DND-41 (cell line): Measurements from ENCODE around the gene SYNCRIP.

Experiments used
- ATAC-seq: fragments of 200-7000 bp; cut with Tn5 transposase; 3 replicates; pipeline ENCODE4 v1.9.1; 2021; ENCODE audit warnings: low read depth; ENCODE audit not compliant: insufficient read depth
- DNase-seq: peaks from one replicate; pipeline ENCODE4 v3.0.0-alpha.2; 2020
- H2AFZ ChIP-seq: 2 replicates; pipeline ENCODE4 v1.6.0; 2012; ENCODE audit warnings: low read depth, low read length
- H3K27ac ChIP-seq: 2 replicates; pipeline ENCODE4 v1.5.1; 2012; ENCODE audit warnings: low read length, inconsistent platforms
- H3K27me3 ChIP-seq: fragments of 200-600 bp; sonication (generic); 2 replicates; pipeline ENCODE4 v1.6.0; 2012; ENCODE audit warnings: low read length, mild to moderate bottlenecking, inconsistent platforms; ENCODE audit not compliant: insufficient read depth, poor library complexity
- H3K36me3 ChIP-seq: 2 replicates; pipeline ENCODE4 v1.5.1; 2012; ENCODE audit warnings: low read length, inconsistent platforms; ENCODE audit not compliant: insufficient read depth
- H3K4me1 ChIP-seq: 2 replicates; pipeline ENCODE4 v1.5.1; 2012; ENCODE audit warnings: mild to moderate bottlenecking, low read length; ENCODE audit not compliant: insufficient read depth
- H3K4me2 ChIP-seq: 2 replicates; pipeline ENCODE4 v1.6.0; 2012; ENCODE audit warnings: mild to moderate bottlenecking, moderate library complexity, low read length, inconsistent platforms; ENCODE audit not compliant: insufficient read depth
- H3K4me3 ChIP-seq, 2 experiments: fragments of 200-600 bp in 1 of 2; shearing (Covaris generic) in 1 of 2; 2 replicates each; pipeline ENCODE4 v1.5.1; 2012 to 2016; ENCODE audit warnings: inconsistent platforms in 2 of 2, low read length in 2 of 2, mild to moderate bottlenecking in 2 of 2, low read depth in 1 of 2, moderate library complexity in 1 of 2
- H3K79me2 ChIP-seq: 2 replicates; pipeline ENCODE4 v1.6.0; 2012; ENCODE audit warnings: low read length, inconsistent platforms; ENCODE audit not compliant: insufficient read depth
- H3K9ac ChIP-seq: 2 replicates; pipeline ENCODE4 v1.6.0; 2012; ENCODE audit warnings: low read depth, mild to moderate bottlenecking, inconsistent platforms, low read length, moderate library complexity
- H3K9me3 ChIP-seq: 2 replicates; pipeline ENCODE4 v1.5.1; 2012; ENCODE audit warnings: low read length, moderate library complexity, mild to moderate bottlenecking, inconsistent platforms; ENCODE audit not compliant: insufficient read depth, severe bottlenecking
- H4K20me1 ChIP-seq: 2 replicates; pipeline ENCODE4 v1.6.0; 2012; ENCODE audit warnings: low read length; ENCODE audit not compliant: insufficient read depth
- CTCF ChIP-seq: IDR thresholded peaks from 2 replicates; pipeline ENCODE4 v1.5.1; 2012; ENCODE audit warnings: borderline replicate concordance, low read length, moderate library complexity, mild to moderate bottlenecking; ENCODE audit not compliant: poor library complexity, severe bottlenecking; ENCODE audit errors: extremely low read depth
- EZH2 ChIP-seq: IDR thresholded peaks from 3 replicates; pipeline ENCODE4 v1.6.1; 2012; ENCODE audit warnings: borderline replicate concordance, low read depth, mild to moderate bottlenecking, moderate library complexity, low read length, inconsistent platforms; ENCODE audit not compliant: severe bottlenecking

Gene SYNCRIP

GRCh38 chr6:85677234-85677956 is 34.7 kb upstream of the SYNCRIP start:
- Histone ChIP-seq H3K4me1 (peaks cover 50% of the 10 kb centered on the region), H3K27ac (peak overlapping the region; percentile 91), H3K9me3 (no peaks in the 10 kb centered on the region), H3K36me3 (peaks cover 48% of the 10 kb centered on the region), H3K79me2 (peaks cover 91% of the 10 kb centered on the region), H3K9ac (peak overlapping the region; percentile 97), H3K27me3 (no peaks in the 10 kb centered on the region), H2AFZ (no peak overlapping the region), H4K20me1 (peaks cover 34% of the 10 kb centered on the region; the same call in 1 of the 2 replicates), H3K4me2 (peak overlapping the region; percentile 67), H3K4me3 (peak overlapping the region; percentile 93 to 98)
- TF ChIP-seq CTCF = peak; percentile 44
- TF ChIP-seq EZH2 = no peak
- ATAC-seq = no peak
- no peak for DNase-seq

GRCh38 chr6:85676086-85676729 is 33.5 kb upstream of the SYNCRIP start:
- H3K4me3 ChIP-seq = peak overlapping the region; percentile 93 to 98
- no peak overlapping the region for H2AFZ ChIP-seq
- peaks cover 34% of the 10 kb centered on the region; the same call in 1 of the 2 replicates for H4K20me1 ChIP-seq
- no peaks in the 10 kb centered on the region for H3K27me3 ChIP-seq
- peaks cover 48% of the 10 kb centered on the region for H3K36me3 ChIP-seq
- ATAC-seq (no peak), DNase-seq (no peak)
- peak overlapping the region; percentile 67 for H3K4me2 ChIP-seq
- H3K9ac ChIP-seq = peak overlapping the region; percentile 97
- no peak for TF ChIP-seq EZH2
- TF ChIP-seq CTCF = no peak
- H3K27ac ChIP-seq = peak overlapping the region; percentile 91
- peaks cover 45% of the 10 kb centered on the region for H3K4me1 ChIP-seq
- peaks cover 79% of the 10 kb centered on the region for H3K79me2 ChIP-seq
- H3K9me3 ChIP-seq = no peaks in the 10 kb centered on the region

GRCh38 chr6:85675030-85675819 is 32.5 kb upstream of the SYNCRIP start:
- Histone ChIP-seq H3K27me3 (no peaks in the 10 kb centered on the region), H3K9me3 (no peaks in the 10 kb centered on the region), H3K9ac (peak overlapping the region; percentile 97; the same call in 1 of the 2 replicates), H3K4me1 (peaks cover 46% of the 10 kb centered on the region), H3K36me3 (peaks cover 48% of the 10 kb centered on the region), H2AFZ (no peak overlapping the region), H4K20me1 (peaks cover 34% of the 10 kb centered on the region; the same call in 1 of the 2 replicates), H3K4me3 (peak overlapping the region in 1 of 2 experiments; percentile 93; a peak in 2 of 4 replicates), H3K4me2 (peak overlapping the region; percentile 67), H3K27ac (no peak overlapping the region), H3K79me2 (peaks cover 72% of the 10 kb centered on the region)
- ATAC-seq = no peak
- TF ChIP-seq CTCF (no peak), EZH2 (no peak)
- DNase-seq = no peak
